ENCODE data around the gene MEIS2. TPM values are rescaled to one million over a fixed set of nuclear protein-coding genes. Genes with fewer than 3 reads are reported as not detected.

The MEIS2 gene
- total RNA-seq, 6 experiments from 2014 or later: 31.8 to 48.0 (median 42.8) TPM

DNA sequence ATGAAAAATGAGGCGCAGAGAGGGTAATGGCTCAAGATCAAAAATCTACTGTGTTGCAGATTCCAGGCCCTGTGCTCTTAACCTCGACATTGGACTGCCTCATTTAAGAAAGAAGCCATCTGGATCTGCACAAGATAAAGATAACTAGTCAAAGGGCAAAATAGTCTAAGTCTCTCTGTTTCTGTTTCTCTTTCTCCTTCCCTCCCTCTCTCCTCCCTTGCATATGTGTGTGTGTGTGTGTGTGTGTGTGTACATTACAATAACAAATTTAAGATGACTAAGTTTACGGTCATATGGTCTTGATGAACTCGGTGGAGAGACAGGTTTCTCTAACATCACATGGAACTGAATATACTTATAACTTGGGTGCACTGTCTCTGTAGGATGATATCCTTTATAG is 69.2 kb downstream of the MEIS2 start:
- H3K9me3 Mint-ChIP-seq: no peaks in the 10 kb centered on the region
- peaks cover 55% of the 10 kb centered on the region for H3K4me1 Mint-ChIP-seq (ENCODE audit: low read depth)
- peak overlapping the region; percentile 61 for H3K4me3 Mint-ChIP-seq
- peak overlapping the region; percentile 59 for H3K27ac Mint-ChIP-seq
- H3K36me3 Mint-ChIP-seq (ENCODE audit: low read depth): peaks cover 47% of the 10 kb centered on the region
- DNase-seq: peak; percentile 79
- H3K27me3 Mint-ChIP-seq (ENCODE audit: insufficient read depth): peaks cover 2% of the 10 kb centered on the region; the same call in 1 of the 2 replicates
- TF ChIP-seq, protein P1, sequence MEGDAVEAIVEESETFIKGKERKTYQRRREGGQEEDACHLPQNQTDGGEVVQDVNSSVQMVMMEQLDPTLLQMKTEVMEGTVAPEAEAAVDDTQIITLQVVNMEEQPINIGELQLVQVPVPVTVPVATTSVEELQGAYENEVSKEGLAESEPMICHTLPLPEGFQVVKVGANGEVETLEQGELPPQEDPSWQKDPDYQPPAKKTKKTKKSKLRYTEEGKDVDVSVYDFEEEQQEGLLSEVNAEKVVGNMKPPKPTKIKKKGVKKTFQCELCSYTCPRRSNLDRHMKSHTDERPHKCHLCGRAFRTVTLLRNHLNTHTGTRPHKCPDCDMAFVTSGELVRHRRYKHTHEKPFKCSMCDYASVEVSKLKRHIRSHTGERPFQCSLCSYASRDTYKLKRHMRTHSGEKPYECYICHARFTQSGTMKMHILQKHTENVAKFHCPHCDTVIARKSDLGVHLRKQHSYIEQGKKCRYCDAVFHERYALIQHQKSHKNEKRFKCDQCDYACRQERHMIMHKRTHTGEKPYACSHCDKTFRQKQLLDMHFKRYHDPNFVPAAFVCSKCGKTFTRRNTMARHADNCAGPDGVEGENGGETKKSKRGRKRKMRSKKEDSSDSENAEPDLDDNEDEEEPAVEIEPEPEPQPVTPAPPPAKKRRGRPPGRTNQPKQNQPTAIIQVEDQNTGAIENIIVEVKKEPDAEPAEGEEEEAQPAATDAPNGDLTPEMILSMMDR (IDR thresholded peaks at IDR 0.05): no peak

DNA sequence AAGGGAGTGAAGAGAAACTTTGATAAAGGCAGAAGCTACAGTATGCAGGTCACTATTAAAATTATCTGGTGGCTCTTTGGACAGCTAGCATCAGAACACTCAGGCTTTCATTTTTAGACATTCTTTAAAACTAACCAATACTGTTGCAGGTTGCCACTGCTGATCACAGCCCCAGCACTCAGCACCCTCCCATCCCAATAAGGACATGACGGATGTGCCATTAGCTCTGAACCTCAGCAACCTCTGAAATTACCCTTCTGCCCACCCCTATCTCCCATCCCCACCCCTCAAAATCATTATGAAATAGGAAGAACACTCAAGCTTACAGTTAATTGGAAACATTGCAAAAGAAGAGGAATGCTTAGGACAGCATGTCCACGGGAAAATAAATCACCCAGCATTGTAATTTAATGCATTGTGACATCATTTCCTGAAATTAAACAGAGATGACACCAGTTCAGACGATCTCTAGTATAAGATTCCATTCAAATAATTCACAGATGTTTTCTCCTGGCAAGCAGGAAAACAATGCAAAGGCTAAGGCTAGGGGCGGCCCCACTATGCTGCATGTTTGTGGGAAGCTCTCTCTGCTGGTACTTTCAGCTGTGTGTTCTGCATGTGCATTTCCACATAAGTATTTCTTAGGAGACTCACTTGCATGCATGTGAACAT is 71.6 kb downstream of the MEIS2 start:
- Mint-ChIP-seq H3K27me3 (ENCODE audit: insufficient read depth) (peaks cover 2% of the 10 kb centered on the region; the same call in 1 of the 2 replicates), H3K27ac (peak overlapping the region; percentile 19), H3K4me1 (ENCODE audit: low read depth) (peaks cover 40% of the 10 kb centered on the region), H3K36me3 (ENCODE audit: low read depth) (peaks cover 48% of the 10 kb centered on the region), H3K9me3 (no peaks in the 10 kb centered on the region), H3K4me3 (no peak overlapping the region; the same call in 1 of the 2 replicates)
- TF ChIP-seq, protein P1 (IDR thresholded peaks at IDR 0.05): no peak
- peak; percentile 45 for DNase-seq

DNA sequence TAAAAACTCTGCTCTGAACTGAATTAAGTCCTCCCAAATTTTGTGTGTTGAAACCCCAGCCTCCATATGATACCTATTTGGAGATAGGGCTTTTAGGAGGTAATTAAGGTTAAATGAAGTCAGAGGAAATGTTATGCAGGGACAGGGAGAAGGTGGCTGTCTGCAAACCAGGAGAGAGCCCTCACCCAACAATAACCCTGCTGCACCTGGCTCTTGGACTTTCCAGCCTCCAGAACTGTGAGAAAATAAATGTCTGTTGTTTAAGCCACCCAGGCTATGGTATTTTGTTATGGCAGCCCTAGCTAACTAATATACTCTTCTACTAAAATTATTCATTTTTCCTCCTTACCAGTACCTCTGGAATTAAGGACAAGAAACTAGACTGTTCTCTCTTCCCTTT is 79.5 kb downstream of the MEIS2 start:
- TF ChIP-seq, protein P1 (IDR thresholded peaks at IDR 0.05): no peak
- Mint-ChIP-seq H3K4me3 (no peak overlapping the region), H3K27me3 (ENCODE audit: insufficient read depth) (no peaks in the 10 kb centered on the region; the same call in 1 of the 2 replicates), H3K36me3 (ENCODE audit: low read depth) (peaks cover 50% of the 10 kb centered on the region), H3K9me3 (no peaks in the 10 kb centered on the region), H3K4me1 (ENCODE audit: low read depth) (peaks cover 32% of the 10 kb centered on the region), H3K27ac (peak overlapping the region; percentile 42)
- no peak for DNase-seq

DNA sequence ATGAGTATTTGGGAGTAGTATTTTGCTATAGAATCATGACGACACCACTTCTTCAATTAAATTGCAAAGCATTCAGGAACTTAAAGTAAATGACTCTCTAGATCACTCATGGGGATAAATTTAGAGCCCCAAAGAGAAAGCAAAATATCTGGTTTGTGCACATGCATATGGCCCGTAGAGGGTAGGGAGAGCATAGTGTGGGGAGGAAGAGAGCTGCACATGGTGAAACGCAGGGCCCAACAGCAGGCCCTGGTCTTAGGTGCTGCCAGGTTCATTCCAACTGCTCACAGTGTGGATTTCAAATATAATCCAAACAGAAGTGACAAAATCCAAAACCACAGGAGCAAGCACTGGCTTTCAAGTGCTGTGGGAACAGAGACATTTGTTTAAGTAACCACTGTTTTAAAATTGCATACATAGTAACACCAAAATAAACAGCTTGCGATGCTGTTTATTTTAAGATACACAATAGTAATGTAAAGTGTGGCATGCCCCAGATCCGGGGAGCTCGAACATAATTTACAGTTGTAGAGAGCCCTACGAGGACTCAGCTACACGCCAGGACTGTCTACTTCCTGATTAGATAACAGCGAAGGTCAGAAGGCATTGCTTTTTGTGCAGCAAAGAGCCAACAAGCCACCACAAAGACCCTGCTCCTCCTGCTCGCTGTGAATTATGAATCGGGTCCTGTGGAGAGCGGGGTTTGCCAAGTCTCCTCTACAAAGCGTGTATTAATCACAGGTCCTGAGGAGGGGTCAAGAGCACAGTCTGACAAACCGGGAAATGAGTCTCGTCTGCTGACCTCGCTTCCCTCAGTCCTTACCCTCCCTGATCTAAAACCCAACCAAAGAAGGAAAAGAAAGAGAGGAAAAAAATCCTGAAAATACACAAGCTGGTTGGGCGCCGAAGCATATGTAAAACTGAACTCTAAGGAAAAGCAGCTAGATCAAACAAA is 80.6 kb downstream of the MEIS2 start:
- Mint-ChIP-seq H3K4me3 (0 out of 2 replicates have a peak overlapping the region, but pooled peaks have one; percentile 21), H3K4me1 (ENCODE audit: low read depth) (peaks cover 40% of the 10 kb centered on the region)
- DNase-seq: no peak

DNA sequence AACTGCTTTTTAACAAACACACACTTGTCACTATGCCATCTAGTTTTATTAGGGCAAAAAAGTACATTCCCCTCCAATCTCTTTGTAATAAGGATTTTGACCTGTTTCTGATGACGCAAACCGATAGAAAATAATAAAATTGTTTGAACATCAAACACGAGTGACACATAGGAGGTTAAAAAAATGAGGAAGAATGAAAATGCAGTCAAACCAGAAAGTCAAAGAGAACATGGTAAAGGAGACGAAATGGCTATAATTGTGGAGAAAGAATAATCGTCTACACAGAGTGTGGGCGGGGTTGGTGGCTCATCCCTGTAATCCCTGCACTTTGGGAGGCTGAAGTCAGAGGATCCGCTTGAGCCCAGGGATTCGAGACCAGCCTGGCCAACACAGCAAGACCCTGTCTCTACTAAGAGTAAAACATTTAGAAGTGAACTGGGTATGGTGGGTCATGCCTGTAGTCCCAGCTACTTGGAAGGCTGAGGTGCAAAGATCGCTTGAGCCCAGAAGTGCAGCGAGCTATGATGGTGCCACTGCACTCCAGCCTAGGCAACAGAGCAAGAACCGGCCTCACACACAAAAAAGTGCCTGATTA is 83.2 kb downstream of the MEIS2 start:
- no peak for DNase-seq
- no peaks in the 10 kb centered on the region; the same call in 1 of the 2 replicates for H3K27me3 Mint-ChIP-seq (ENCODE audit: insufficient read depth)
- TF ChIP-seq, protein P1 (IDR thresholded peaks at IDR 0.05): no peak
- H3K4me3 Mint-ChIP-seq: peak overlapping the region; percentile 81
- peak overlapping the region; percentile 91 for H3K27ac Mint-ChIP-seq
- peaks cover 38% of the 10 kb centered on the region for H3K36me3 Mint-ChIP-seq (ENCODE audit: low read depth)
- H3K4me1 Mint-ChIP-seq (ENCODE audit: low read depth): peaks cover 49% of the 10 kb centered on the region
- H3K9me3 Mint-ChIP-seq: no peaks in the 10 kb centered on the region

More for the DNA sequence above, 80.6 kb downstream of the MEIS2 start:
- Mint-ChIP-seq H3K27ac (no peak overlapping the region), H3K9me3 (no peaks in the 10 kb centered on the region), H3K27me3 (ENCODE audit: insufficient read depth) (no peaks in the 10 kb centered on the region; the same call in 1 of the 2 replicates), H3K36me3 (ENCODE audit: low read depth) (peaks cover 47% of the 10 kb centered on the region)
- TF ChIP-seq, protein P1 (IDR thresholded peaks at IDR 0.05): no peak

Measured in HFFc6 (cell line).